CD14-positive monocyte (primary cell): ENCODE measurements around the gene ATP6V0B. TPM values are rescaled to one million over a fixed set of nuclear protein-coding genes. Genes with fewer than 3 reads are reported as not detected.

Experiments
- DNase-seq, 3 donors: peaks; one replicate each; pipeline ENCODE4 v3.0.0-alpha.2; 2011 to 2022
- H2AFZ ChIP-seq: 2 replicates; pipeline ENCODE4 v1.6.0; 2012; ENCODE audit warnings: mild to moderate bottlenecking, low read depth, low read length, inconsistent platforms; ENCODE audit not compliant: insufficient read depth, poor library complexity, severe bottlenecking
- H3K27ac ChIP-seq, 2 donors: 1 replicate in 1 of 2; 2 replicates in 1 of 2; pipeline ENCODE4 v1.5.1; 2012 to 2013; ENCODE audit warnings: low read length in 2 of 2, control low read depth in 1 of 2, inconsistent platforms in 1 of 2, low read depth in 1 of 2, mild to moderate bottlenecking in 1 of 2
- H3K27me3 ChIP-seq, 2 donors: one replicate each; pipeline versions ENCODE4 v1.6.0 to v1.6.1; 2011 to 2013; ENCODE audit warnings: low read length in 2 of 2; ENCODE audit not compliant: control insufficient read depth in 2 of 2, insufficient read depth in 2 of 2
- H3K36me3 ChIP-seq, 2 donors: replicated peaks in 1 of 2; 1 replicate in 1 of 2; 2 replicates in 1 of 2; pipeline versions ENCODE4 v1.5.1 to v1.6.1; 2012 to 2013; ENCODE audit warnings: low read length in 2 of 2, control low read depth in 1 of 2, inconsistent platforms in 1 of 2, mild to moderate bottlenecking in 1 of 2; ENCODE audit not compliant: insufficient read depth in 2 of 2, control insufficient read depth in 1 of 2
- H3K4me1 ChIP-seq, 2 donors: 1 replicate in 1 of 2; 2 replicates in 1 of 2; pipeline versions ENCODE4 v1.5.1 to v1.6.1; 2012 to 2013; ENCODE audit warnings: low read length in 2 of 2, control low read depth in 1 of 2, inconsistent platforms in 1 of 2, mild to moderate bottlenecking in 1 of 2, moderate library complexity in 1 of 2; ENCODE audit not compliant: insufficient read depth in 2 of 2, control insufficient read depth in 1 of 2
- H3K4me2 ChIP-seq: replicated peaks from 2 replicates; pipeline ENCODE3; 2012; ENCODE audit warnings: low read length, moderate library complexity, mild to moderate bottlenecking; ENCODE audit not compliant: poor library complexity, severe bottlenecking; ENCODE audit errors: extremely low read depth
- H3K4me3 ChIP-seq, 3 experiments: fragments of 200-600 bp in 1 of 3; sonication (generic) in 1 of 3; replicated peaks in 1 of 3; 1 replicate in 2 of 3; 2 replicates in 1 of 3; pipeline ENCODE4 v1.5.1; 2011 to 2013; ENCODE audit warnings: low read length in 3 of 3, mild to moderate bottlenecking in 3 of 3, control low read depth in 2 of 3, low read depth in 2 of 3, inconsistent platforms in 1 of 3, moderate library complexity in 1 of 3
- H3K79me2 ChIP-seq: 2 replicates; pipeline ENCODE4 v1.6.0; 2012; ENCODE audit warnings: mild to moderate bottlenecking, control low read depth, inconsistent platforms, low read length, moderate library complexity; ENCODE audit not compliant: insufficient read depth
- H3K9ac ChIP-seq: 2 replicates; pipeline ENCODE4 v1.6.0; 2017; ENCODE audit warnings: low read length, mild to moderate bottlenecking; ENCODE audit not compliant: insufficient read depth, poor library complexity, severe bottlenecking
- H3K9me3 ChIP-seq, 2 donors: replicated peaks in 1 of 2; 1 replicate in 1 of 2; 2 replicates in 1 of 2; pipeline versions ENCODE4 v1.5.1 to v1.6.1; 2012 to 2013; ENCODE audit warnings: low read length in 2 of 2, control low read depth in 1 of 2; ENCODE audit not compliant: control insufficient read depth in 1 of 2, insufficient read depth in 1 of 2
- H4K20me1 ChIP-seq: 2 replicates; pipeline ENCODE4 v1.6.0; 2012; ENCODE audit warnings: mild to moderate bottlenecking, low read length, control low read depth, moderate library complexity; ENCODE audit not compliant: insufficient read depth
- H3K27ac Mint-ChIP-seq, 7 donors: one replicate each; pipeline ENCODE4 v1.8.0; 2020; ENCODE audit warnings: mild to moderate bottlenecking in 7 of 7, mixed read lengths in 7 of 7, moderate library complexity in 6 of 7, inconsistent platforms in 2 of 7
- H3K27me3 Mint-ChIP-seq, 3 donors: one replicate each; pipeline ENCODE4 v1.8.0; 2021 to 2022; ENCODE audit warnings: low read depth in 3 of 3, mild to moderate bottlenecking in 3 of 3, mixed read lengths in 3 of 3, moderate library complexity in 3 of 3, inconsistent platforms in 1 of 3
- H3K36me3 Mint-ChIP-seq, 2 donors: one replicate each; pipeline ENCODE4 v1.8.0; 2020; ENCODE audit warnings: mixed read lengths in 2 of 2, inconsistent platforms in 1 of 2, mild to moderate bottlenecking in 1 of 2
- H3K4me1 Mint-ChIP-seq: one replicate; pipeline ENCODE4 v1.8.0; 2020; ENCODE audit warnings: mild to moderate bottlenecking, mixed read lengths
- H3K4me3 Mint-ChIP-seq, 2 donors: one replicate each; pipeline ENCODE4 v1.8.0; 2020; ENCODE audit warnings: mild to moderate bottlenecking in 2 of 2, mixed read lengths in 2 of 2, moderate library complexity in 1 of 2
- H3K9me3 Mint-ChIP-seq, 7 donors: one replicate each; pipeline ENCODE4 v1.8.0; 2020 to 2022; ENCODE audit warnings: mixed read lengths in 7 of 7, mild to moderate bottlenecking in 6 of 7, moderate library complexity in 6 of 7, inconsistent platforms in 2 of 7
- WGBS: methylation state at CpG from one replicate; pipeline ENCODE4 v1.1.5; 2013; ENCODE audit warnings: missing lambda C conversion rate; ENCODE audit not compliant: insufficient coverage; 5-methylcytosine and 5-hydroxymethylcytosine counted together
- intact Hi-C, 2 donors: fragments of 100-400 bp; cut with micrococcal nuclease; formaldehyde crosslinking; loops; one replicate each; pipeline versions ENCODE4 v1.15.0 to v1.15.1; 2023
- polyA plus RNA-seq, 3 donors: library from polyadenylated mRNA; depleted of rRNA in 1 of 3; unstranded in 2 of 3; stranded (reverse) in 1 of 3; fragments of 300-500 nt in 2 of 3; fragments of >200 nt in 1 of 3; fragmentation: Illumina TruSeq in 2 of 3; gene quantifications; 1 replicate in 2 of 3; 2 replicates in 1 of 3; pipeline ENCODE4 v1.2.3, GENCODE V29; 2012 to 2021
- TF ChIP-seq, protein P1 (sequence below): fragments of 200-600 bp; IDR thresholded peaks from one replicate; pipeline ENCODE4 v1.8.0; 2022; ENCODE audit warnings: antibody characterized with exemption, mild to moderate bottlenecking

ATP6V0B gene
- polyA plus RNA-seq, 3 donors, result 465 to 1,219 (median 954) TPM

GRCh38 chr1:44021581-44022321 lies 47.0 kb downstream of the ATP6V0B start:
- intact Hi-C loops, result no loop called here
- Histone ChIP-seq H3K27me3 (no peaks in the 10 kb centered on the region), H3K4me1 (no peaks in the 10 kb centered on the region), H2AFZ (no peak overlapping the region), H3K9me3 (no peaks in the 10 kb centered on the region), H3K79me2 (no peaks in the 10 kb centered on the region), H3K9ac (no peak overlapping the region), H4K20me1 (no peaks in the 10 kb centered on the region), H3K27ac (no peak overlapping the region), H3K36me3 (no peaks in the 10 kb centered on the region), H3K4me3 (no peak overlapping the region), H3K4me2 (no peak overlapping the region)
- Mint-ChIP-seq H3K36me3 (no peaks in the 10 kb centered on the region), H3K27ac (no peak overlapping the region), H3K27me3 (peaks cover 0 to 7% (median 2%) of the 10 kb centered on the region in 3 donors), H3K9me3 (no peaks in the 10 kb centered on the region), H3K4me1 (no peaks in the 10 kb centered on the region), H3K4me3 (no peak overlapping the region)
- 88% methylated on average over 10 of the region's 10 CpGs for WGBS
- TF ChIP-seq, protein P1, sequence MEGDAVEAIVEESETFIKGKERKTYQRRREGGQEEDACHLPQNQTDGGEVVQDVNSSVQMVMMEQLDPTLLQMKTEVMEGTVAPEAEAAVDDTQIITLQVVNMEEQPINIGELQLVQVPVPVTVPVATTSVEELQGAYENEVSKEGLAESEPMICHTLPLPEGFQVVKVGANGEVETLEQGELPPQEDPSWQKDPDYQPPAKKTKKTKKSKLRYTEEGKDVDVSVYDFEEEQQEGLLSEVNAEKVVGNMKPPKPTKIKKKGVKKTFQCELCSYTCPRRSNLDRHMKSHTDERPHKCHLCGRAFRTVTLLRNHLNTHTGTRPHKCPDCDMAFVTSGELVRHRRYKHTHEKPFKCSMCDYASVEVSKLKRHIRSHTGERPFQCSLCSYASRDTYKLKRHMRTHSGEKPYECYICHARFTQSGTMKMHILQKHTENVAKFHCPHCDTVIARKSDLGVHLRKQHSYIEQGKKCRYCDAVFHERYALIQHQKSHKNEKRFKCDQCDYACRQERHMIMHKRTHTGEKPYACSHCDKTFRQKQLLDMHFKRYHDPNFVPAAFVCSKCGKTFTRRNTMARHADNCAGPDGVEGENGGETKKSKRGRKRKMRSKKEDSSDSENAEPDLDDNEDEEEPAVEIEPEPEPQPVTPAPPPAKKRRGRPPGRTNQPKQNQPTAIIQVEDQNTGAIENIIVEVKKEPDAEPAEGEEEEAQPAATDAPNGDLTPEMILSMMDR, result no peak
- DNase-seq, result no peak

DNA sequence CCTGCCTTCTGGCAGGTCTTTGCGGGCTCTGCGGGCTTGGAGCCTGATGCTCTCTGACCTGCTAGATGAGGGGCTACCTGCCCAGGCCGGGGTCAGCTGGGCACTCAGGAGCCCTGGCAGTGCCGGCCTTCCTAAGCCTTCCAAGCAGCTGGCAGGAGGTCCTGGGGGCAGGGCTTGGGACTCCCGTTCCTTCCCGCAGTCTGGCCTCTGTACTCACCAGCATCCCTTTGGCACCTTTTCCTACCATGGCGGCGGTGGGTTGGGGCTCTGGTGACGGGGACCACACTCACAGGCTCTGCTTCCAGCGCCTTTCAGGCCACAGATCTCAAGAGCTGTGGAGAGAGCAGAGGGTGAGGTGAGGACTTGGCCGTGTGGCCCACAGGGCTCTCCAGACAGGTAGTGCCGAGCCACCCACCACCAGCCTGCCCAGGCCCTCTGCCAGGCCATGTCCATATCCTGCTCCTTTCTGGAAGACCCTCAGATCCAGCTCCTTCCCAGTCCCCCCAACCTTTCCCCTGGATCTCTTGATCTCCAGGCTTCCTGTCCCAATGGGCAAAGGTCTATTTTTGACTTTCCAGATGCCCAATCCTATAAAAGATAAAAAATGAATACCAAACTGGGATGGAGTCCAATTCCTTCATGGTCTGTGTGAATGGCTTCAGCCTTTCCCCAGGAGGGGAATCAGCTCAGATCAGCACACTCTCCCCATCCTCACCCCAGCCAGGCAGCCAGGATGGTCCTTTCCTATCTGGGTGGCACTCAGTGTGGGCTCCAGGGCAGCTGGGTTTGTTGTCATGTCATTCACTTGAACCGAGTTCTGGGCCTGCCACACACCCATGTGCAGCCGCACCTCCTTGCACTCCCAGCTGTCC lies 49.5 kb downstream of the ATP6V0B start:
- intact Hi-C loops, result no loop called here
- Histone ChIP-seq H4K20me1 (no peaks in the 10 kb centered on the region), H3K36me3 (no peaks in the 10 kb centered on the region), H3K27me3 (no peaks in the 10 kb centered on the region), H3K4me2 (no peak overlapping the region), H2AFZ (no peak overlapping the region), H3K9me3 (no peaks in the 10 kb centered on the region), H3K79me2 (no peaks in the 10 kb centered on the region), H3K9ac (no peak overlapping the region), H3K4me1 (peaks cover 2 to 4% of the 10 kb centered on the region in 2 donors), H3K4me3 (no peak overlapping the region), H3K27ac (no peak overlapping the region)
- WGBS, result 97% methylated on average over 7 of the region's 14 CpGs
- H3K27me3 Mint-ChIP-seq, result peaks cover 7 to 10% (median 9%) of the 10 kb centered on the region in 3 donors
- no peak overlapping the region for H3K27ac Mint-ChIP-seq
- H3K4me3 Mint-ChIP-seq, result no peak overlapping the region
- TF ChIP-seq, protein P1, result no peak
- no peak for DNase-seq
- peaks cover 6% of the 10 kb centered on the region for H3K4me1 Mint-ChIP-seq
- no peaks in the 10 kb centered on the region for H3K9me3 Mint-ChIP-seq
- H3K36me3 Mint-ChIP-seq, result no peaks in the 10 kb centered on the region
